Activated CD4-positive, alpha-beta T cell treated with anti-CD3 and anti-CD28 coated beads, Interleukin-2, amount 10 ng/mL, durations not matched to agents 24 days and 14 days (primary cell): ENCODE data around the gene TMEM150B. TPM values are rescaled to one million over a fixed set of nuclear protein-coding genes. Genes with fewer than 3 reads are reported as not detected.
A peak's percentile ranks its signal among the peaks of the same experiment; 100 is the strongest.

ENCODE experiments used
- DNase-seq: peaks from one replicate; pipeline ENCODE4 v3.0.0; 2022
- H3K27ac Mint-ChIP-seq: one replicate; pipeline ENCODE4 v1.8.0; 2022; ENCODE audit warnings: mild to moderate bottlenecking, mixed read lengths
- H3K27me3 Mint-ChIP-seq: one replicate; pipeline ENCODE4 v1.8.0; 2022; ENCODE audit warnings: mixed read lengths
- H3K36me3 Mint-ChIP-seq: one replicate; pipeline ENCODE4 v1.8.0; 2022; ENCODE audit warnings: low read depth, mild to moderate bottlenecking, mixed read lengths
- H3K4me1 Mint-ChIP-seq: one replicate; pipeline ENCODE4 v1.8.0; 2021; ENCODE audit warnings: mixed read lengths
- H3K4me3 Mint-ChIP-seq: one replicate; pipeline ENCODE4 v1.8.0; 2022; ENCODE audit warnings: mild to moderate bottlenecking, moderate library complexity, mixed read lengths
- H3K9me3 Mint-ChIP-seq: one replicate; pipeline ENCODE4 v1.8.0; 2021; ENCODE audit warnings: mixed read lengths
- intact Hi-C: fragments of 100-400 bp; cut with micrococcal nuclease; formaldehyde crosslinking; loops from one replicate; pipeline ENCODE4 v1.15.1; 2023
- total RNA-seq: library from RNA; stranded (reverse); gene quantifications from 2 replicates; pipeline ENCODE4 v1.2.3, GENCODE V29; 2022

The TMEM150B gene
- total RNA-seq, 1 donor from 2014 or later = 0.28 TPM

DNA sequence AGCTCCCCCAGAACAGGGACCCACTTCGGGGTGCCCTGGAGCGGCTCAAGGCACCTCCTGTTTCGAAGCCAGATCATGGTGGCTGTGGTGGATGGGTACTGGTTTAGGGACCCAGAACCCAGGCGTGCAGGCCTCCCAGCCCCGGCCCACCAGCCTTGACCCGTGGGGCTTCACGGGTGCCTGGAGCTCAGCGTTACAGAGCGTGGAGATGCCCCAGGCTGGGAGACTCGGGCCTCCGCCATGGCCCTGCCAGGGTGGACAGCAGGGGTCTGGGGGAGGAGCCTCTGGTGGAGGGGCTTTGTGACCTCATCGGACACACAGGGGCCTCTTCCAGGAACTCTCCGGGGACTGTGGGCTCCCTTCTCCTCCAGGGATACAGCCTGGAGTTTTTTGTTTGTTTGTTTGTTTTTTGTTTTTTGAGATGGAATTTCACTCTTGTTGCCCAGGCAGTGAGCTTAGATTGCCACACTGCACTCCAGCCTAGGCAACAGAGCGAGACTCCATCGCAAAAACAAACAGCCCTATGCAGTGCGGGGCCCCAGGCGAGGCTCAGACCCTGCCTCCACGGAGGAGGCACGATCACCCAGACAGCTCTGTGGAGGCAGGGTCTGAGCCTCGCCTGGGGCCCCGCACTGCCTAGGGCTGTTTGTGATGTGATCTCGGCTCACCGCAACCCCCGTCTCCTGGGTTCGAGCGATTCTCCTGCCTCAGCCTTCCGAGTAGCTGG, 38.0 kb upstream of the TMEM150B start, which contains the start of gene GARIN5B:
Gene GARIN5B (minus strand): TSS at position 271 of the 727 bp plus-strand sequence. CDS start 194 bp downstream, at position 77.
- H3K36me3 Mint-ChIP-seq = no peaks in the 10 kb centered on the region

GRCh38 chr19:55362174-55362989, 37.2 kb upstream of the TMEM150B start:
- H3K36me3 Mint-ChIP-seq = no peaks in the 10 kb centered on the region

More for the DNA sequence above, 38.0 kb upstream of the TMEM150B start, which contains the start of gene GARIN5B:
- DNase-seq = no peak
- Mint-ChIP-seq H3K4me3 (no peak within 1 kb of the TSS), H3K9me3 (no peaks in the 10 kb centered on the region), H3K27me3 (peaks cover 11% of the 10 kb centered on the region), H3K4me1 (no peaks in the 10 kb centered on the region), H3K27ac (no peak within 1 kb of the TSS)
- intact Hi-C loops = no loop called here

GRCh38 chr19:55360902-55361301, 35.8 kb upstream of the TMEM150B start:
- Mint-ChIP-seq H3K4me3 (no peak overlapping the region), H3K27me3 (peaks cover 14% of the 10 kb centered on the region), H3K36me3 (no peaks in the 10 kb centered on the region), H3K4me1 (no peaks in the 10 kb centered on the region), H3K27ac (no peak overlapping the region), H3K9me3 (no peaks in the 10 kb centered on the region)
- no peak for DNase-seq
- intact Hi-C loops = no loop called here

More at GRCh38 chr19:55362174-55362989, 37.2 kb upstream of the TMEM150B start:
- intact Hi-C loops = no loop called here
- Mint-ChIP-seq H3K27me3 (peaks cover 11% of the 10 kb centered on the region), H3K4me1 (no peaks in the 10 kb centered on the region), H3K9me3 (no peaks in the 10 kb centered on the region), H3K27ac (no peak overlapping the region), H3K4me3 (no peak overlapping the region)
- DNase-seq = no peak

GRCh38 chr19:55358943-55359908, 34.1 kb upstream of the TMEM150B start:
- H3K36me3 Mint-ChIP-seq = no peaks in the 10 kb centered on the region
- no peak for DNase-seq
- no peak overlapping the region for H3K27ac Mint-ChIP-seq
- no peak overlapping the region for H3K4me3 Mint-ChIP-seq
- H3K27me3 Mint-ChIP-seq = peaks cover 22% of the 10 kb centered on the region
- no peaks in the 10 kb centered on the region for H3K9me3 Mint-ChIP-seq
- intact Hi-C loops = no loop called here
- no peaks in the 10 kb centered on the region for H3K4me1 Mint-ChIP-seq

GRCh38 chr19:55358493-55358892, 33.4 kb upstream of the TMEM150B start:
- intact Hi-C loops = no loop called here
- Mint-ChIP-seq H3K4me3 (no peak overlapping the region), H3K4me1 (peaks cover 3% of the 10 kb centered on the region), H3K36me3 (no peaks in the 10 kb centered on the region), H3K9me3 (no peaks in the 10 kb centered on the region), H3K27me3 (peaks cover 24% of the 10 kb centered on the region), H3K27ac (no peak overlapping the region)
- DNase-seq = no peak

DNA sequence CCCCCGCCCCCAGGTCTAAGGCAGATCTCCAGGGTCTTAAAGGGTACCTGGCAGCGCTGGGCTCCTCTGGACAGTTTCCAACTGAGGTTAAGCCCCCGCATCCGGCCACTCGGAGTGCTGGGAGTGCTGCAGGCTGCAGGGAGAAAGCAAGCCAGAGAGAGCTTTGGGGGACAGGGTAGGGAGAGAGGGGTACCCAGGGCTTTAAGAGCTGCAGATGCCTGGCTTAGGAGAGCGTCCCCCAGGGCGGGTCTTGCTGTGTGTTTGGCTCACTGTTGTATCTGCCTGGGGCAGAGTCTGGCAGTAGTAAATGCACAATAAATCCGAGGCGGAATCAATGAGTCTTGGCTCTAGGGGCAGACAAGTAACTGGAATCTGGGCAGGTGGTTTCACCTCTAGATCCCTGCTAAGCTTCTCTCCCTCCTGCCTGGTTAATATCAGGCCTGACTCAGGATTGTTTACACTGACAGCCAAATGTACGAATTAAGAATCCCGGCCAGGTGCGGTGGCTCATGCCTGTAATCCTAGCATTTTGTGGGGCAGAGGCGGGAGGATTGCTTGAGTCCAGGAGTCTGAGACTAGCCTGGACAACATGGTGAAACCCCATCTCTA, 30.2 kb upstream of the TMEM150B start:
- Mint-ChIP-seq H3K4me3 (no peak overlapping the region), H3K9me3 (no peaks in the 10 kb centered on the region), H3K27me3 (peaks cover 49% of the 10 kb centered on the region), H3K27ac (no peak overlapping the region), H3K4me1 (peaks cover 22% of the 10 kb centered on the region), H3K36me3 (no peaks in the 10 kb centered on the region)
- intact Hi-C loops = no loop called here
- DNase-seq = peak; percentile 63

DNA sequence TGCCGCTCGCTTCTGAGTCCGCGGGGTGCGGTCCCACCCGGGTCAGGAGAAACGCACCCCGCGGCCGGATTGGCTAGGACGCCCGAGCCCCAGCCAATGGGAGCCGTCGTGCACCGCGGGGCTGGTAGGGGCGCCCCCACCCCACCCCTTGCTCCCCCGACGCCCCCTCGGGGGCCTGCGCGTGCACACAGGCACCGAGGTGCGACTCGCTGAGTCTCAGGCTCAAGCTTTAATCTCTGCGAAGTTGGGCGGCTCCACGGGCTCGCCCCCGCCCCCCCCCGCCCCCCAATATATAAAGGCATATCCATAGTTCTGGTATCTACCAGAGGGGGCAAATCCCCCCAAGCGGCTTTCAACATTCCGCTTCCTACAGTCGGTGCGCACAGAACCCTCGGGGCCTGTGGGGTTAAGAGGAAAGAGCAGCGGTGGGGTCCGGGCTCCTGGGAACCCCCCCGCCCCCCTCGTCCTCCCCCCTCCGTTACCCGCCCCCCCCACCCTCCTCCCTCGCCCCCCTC, 29.6 kb upstream of the TMEM150B start, which contains the start of gene COX6B2:
Gene COX6B2 (minus strand): TSS at position 22 of the 515 bp plus-strand sequence. CDS start 198 bp downstream, outside the sequence.
- Mint-ChIP-seq H3K4me3 (peak within 1 kb of the TSS; percentile 83), H3K27me3 (peaks cover 49% of the 10 kb centered on the region), H3K27ac (no peak within 1 kb of the TSS), H3K4me1 (peaks cover 22% of the 10 kb centered on the region), H3K36me3 (no peaks in the 10 kb centered on the region), H3K9me3 (no peaks in the 10 kb centered on the region)
- DNase-seq = peak; percentile 70
- intact Hi-C loops = no loop called here

DNA sequence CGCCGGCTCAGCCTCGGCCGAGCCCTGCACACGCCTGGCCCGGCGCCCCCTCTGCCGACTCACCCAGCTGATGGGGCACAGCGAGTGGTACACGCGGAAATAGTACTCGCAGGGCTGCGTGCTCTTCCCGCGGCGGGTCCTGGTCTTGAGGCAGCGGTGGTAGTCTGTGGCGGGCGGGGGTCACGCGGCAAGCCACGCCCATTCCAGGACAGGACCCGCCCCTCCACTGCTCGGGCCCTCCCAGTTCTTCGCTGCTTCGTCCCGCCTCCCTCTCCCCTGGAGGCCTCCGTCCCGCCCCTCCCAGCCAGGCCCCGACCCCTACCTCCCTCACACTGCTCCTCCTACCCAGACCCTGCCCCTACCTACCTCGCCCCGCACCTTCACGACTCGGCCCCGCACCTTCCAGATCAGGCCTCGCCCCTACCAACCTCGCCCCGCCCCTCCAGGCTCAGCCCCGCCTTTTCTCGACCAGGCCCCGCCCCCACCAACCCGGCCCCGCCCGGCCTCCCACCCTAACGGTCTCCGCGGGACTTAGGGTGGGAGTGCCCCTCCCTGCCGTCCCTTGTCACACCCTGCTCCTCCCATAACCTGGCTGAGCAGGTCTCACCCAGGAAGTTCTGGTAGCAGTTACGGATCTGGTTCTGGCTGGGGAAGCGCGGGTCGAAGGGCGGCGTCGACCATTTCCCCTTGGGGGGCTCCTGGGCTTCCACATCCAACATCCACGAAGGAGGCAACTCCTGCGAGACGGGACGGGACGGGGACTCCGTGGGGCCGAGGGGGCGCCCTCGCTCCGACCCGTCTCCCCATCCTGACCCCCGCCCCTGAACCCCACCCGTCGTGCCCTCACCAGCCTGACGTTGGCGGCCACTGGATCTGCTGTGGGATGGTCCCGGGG, 28.9 kb upstream of the TMEM150B start:
- Mint-ChIP-seq H3K36me3 (no peaks in the 10 kb centered on the region), H3K4me1 (peaks cover 22% of the 10 kb centered on the region), H3K9me3 (no peaks in the 10 kb centered on the region), H3K27ac (no peak overlapping the region), H3K4me3 (peak overlapping the region; percentile 83), H3K27me3 (peaks cover 49% of the 10 kb centered on the region)
- intact Hi-C loops = loop anchor here (1.0 kb wide), 1 partner anchor 15 kb away; the partner anchor contains the start of gene KMT5C
- peak; percentile 89 for DNase-seq

- intact Hi-C loops = loop anchor here (1.0 kb wide), 1 partner anchor 14 kb away; the partner anchor contains the start of gene KMT5C
- no peak for DNase-seq
- Mint-ChIP-seq H3K27me3 (peaks cover 49% of the 10 kb centered on the region), H3K4me3 (peak overlapping the region; percentile 83), H3K36me3 (no peaks in the 10 kb centered on the region), H3K9me3 (no peaks in the 10 kb centered on the region), H3K4me1 (peaks cover 22% of the 10 kb centered on the region), H3K27ac (no peak overlapping the region)
Observed at GRCh38 chr19:55353356-55353802, 28.2 kb upstream of the TMEM150B start.

DNA sequence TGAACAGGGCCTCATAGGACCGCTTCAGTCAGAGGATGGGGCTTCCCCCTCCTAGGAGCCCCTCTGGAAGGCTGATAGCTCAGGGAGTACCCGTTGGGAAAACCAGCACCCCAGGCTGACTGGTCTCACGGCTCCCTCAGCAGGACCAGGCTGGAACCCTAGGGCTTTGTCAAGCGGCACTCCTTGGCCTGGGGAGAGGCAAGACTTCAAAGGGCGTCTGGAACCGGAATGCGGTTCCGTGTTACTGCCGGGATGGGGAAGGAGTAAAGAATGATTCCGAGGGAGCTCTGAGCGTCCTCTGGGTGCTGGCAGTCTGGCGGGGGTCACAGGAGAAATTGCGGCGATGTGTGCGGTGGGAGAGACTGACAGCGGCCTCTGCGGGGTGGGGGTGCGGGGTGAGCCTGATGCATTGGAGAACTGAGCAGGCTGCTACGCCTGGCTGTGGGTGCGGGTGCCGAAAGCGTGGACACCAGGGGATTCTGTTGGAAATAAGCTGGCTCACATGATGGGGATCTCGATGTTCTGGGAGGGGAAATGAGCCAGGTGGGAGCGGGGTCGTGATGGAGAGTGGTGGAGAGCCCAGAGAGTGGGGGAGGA, 27.5 kb upstream of the TMEM150B start:
- H3K27ac Mint-ChIP-seq = peak overlapping the region; percentile 70

GRCh38 chr19:55352040-55352439, 26.9 kb upstream of the TMEM150B start:
- intact Hi-C loops = no loop called here

More for the DNA sequence above, 27.5 kb upstream of the TMEM150B start:
- H3K4me1 Mint-ChIP-seq = peaks cover 22% of the 10 kb centered on the region
- intact Hi-C loops = loop anchor here (1.0 kb wide), 1 partner anchor 13 kb away; the partner anchor contains the start of gene KMT5C
- H3K27me3 Mint-ChIP-seq = peaks cover 47% of the 10 kb centered on the region
- H3K4me3 Mint-ChIP-seq = peak overlapping the region; percentile 83
- no peaks in the 10 kb centered on the region for H3K9me3 Mint-ChIP-seq
- DNase-seq = no peak
- H3K36me3 Mint-ChIP-seq = peaks cover 2% of the 10 kb centered on the region

More at GRCh38 chr19:55352040-55352439, 26.9 kb upstream of the TMEM150B start:
- Mint-ChIP-seq H3K4me3 (no peak overlapping the region), H3K9me3 (no peaks in the 10 kb centered on the region), H3K27me3 (peaks cover 41% of the 10 kb centered on the region), H3K27ac (no peak overlapping the region), H3K4me1 (peaks cover 22% of the 10 kb centered on the region), H3K36me3 (peaks cover 2% of the 10 kb centered on the region)
- no peak for DNase-seq
